Activated CD4-positive, alpha-beta T cell treated with anti-CD3 and anti-CD28 coated beads for 48 hours (primary cell): ENCODE data around the gene TMEM154.

ENCODE experiments used
- DNase-seq: peaks from one replicate; pipeline ENCODE4 v3.0.0-alpha.2; 2020

TMEM154 gene

GRCh38 chr4:152679414-152680281, at the start of gene TMEM154:
TMEM154 (minus strand) TSS chr4:152679997; CDS start chr4:152679933, 64 bp downstream.
- peak; percentile 72 for DNase-seq

- no peak for DNase-seq
These were observed 49.7 kb upstream of the TMEM154 start for GRCh38 chr4:152729466-152729865.

- DNase-seq = no peak
These were observed 48.5 kb upstream of the TMEM154 start for GRCh38 chr4:152728343-152728742.

GRCh38 chr4:152727784-152728183, 48.0 kb upstream of the TMEM154 start:
- DNase-seq = no peak

GRCh38 chr4:152724494-152724893, 44.7 kb upstream of the TMEM154 start:
- DNase-seq = no peak

GRCh38 chr4:152723236-152723635, 43.4 kb upstream of the TMEM154 start:
- DNase-seq = no peak

GRCh38 chr4:152719801-152720556, 40.2 kb upstream of the TMEM154 start:
- DNase-seq = no peak

- DNase-seq = no peak
These were observed 39.5 kb upstream of the TMEM154 start for GRCh38 chr4:152719291-152719690.

GRCh38 chr4:152715076-152715475, 35.3 kb upstream of the TMEM154 start:
- no peak for DNase-seq

- no peak for DNase-seq
These were observed 34.3 kb upstream of the TMEM154 start for GRCh38 chr4:152713951-152714705.

- DNase-seq = peak; percentile 9
These were observed 30.1 kb upstream of the TMEM154 start for GRCh38 chr4:152709675-152710438.

- no peak for DNase-seq
These were observed 29.0 kb upstream of the TMEM154 start for GRCh38 chr4:152708796-152709195.

GRCh38 chr4:152708361-152708760, 28.6 kb upstream of the TMEM154 start:
- no peak for DNase-seq

GRCh38 chr4:152707632-152708031, 27.8 kb upstream of the TMEM154 start:
- no peak for DNase-seq

GRCh38 chr4:152705903-152706302, 26.1 kb upstream of the TMEM154 start:
- no peak for DNase-seq

GRCh38 chr4:152704788-152705187, 25.0 kb upstream of the TMEM154 start:
- DNase-seq = no peak

- DNase-seq = no peak
These were observed 20.4 kb upstream of the TMEM154 start for GRCh38 chr4:152700151-152700550.

GRCh38 chr4:152699313-152699712, 19.5 kb upstream of the TMEM154 start:
- DNase-seq = no peak

GRCh38 chr4:152698089-152698499, 18.3 kb upstream of the TMEM154 start:
- DNase-seq = no peak

GRCh38 chr4:152697284-152698088, 17.7 kb upstream of the TMEM154 start:
- DNase-seq = no peak

GRCh38 chr4:152696764-152697261, 17.0 kb upstream of the TMEM154 start:
- peak; percentile 62 for DNase-seq
